ENCODE measurements around the gene ZNF69.

- no peak for TF ChIP-seq USF1 (IDR thresholded peaks at IDR 0.05)
- TF ChIP-seq TAF1 (IDR thresholded peaks at IDR 0.05; ENCODE audit: low read depth): no peak
- TF ChIP-seq MAX (IDR thresholded peaks at IDR 0.05): no peak
- TF ChIP-seq EP300 (IDR thresholded peaks at IDR 0.05; ENCODE audit: borderline replicate concordance): no peak
- no peak for TF ChIP-seq ZBTB7A (IDR thresholded peaks at IDR 0.05; ENCODE audit: low read depth)
- no peak for TF ChIP-seq RAD21 (IDR thresholded peaks at IDR 0.05; ENCODE audit: low read depth)
Measured at GRCh38 chr19:11944656-11945055, 57.1 kb downstream of the ZNF69 start.

Measured in Ishikawa (cell line).